Loucy (cell line): ENCODE measurements around the gene TIMM22.

ENCODE experiments used
- EZH2phosphoT487 ChIP-seq: fragments of 200-600 bp; IDR thresholded peaks from 2 replicates; pipeline ENCODE4 v1.6.1; 2018; ENCODE audit warnings: antibody characterized with exemption, mild to moderate bottlenecking, moderate library complexity, borderline replicate concordance
- TF ChIP-seq, protein P1 (sequence below): fragments of 200-600 bp; sonication (generic); conservative IDR thresholded peaks from 2 replicates; pipeline ENCODE4 v1.5.1; 2014; ENCODE audit warnings: mild to moderate bottlenecking, antibody characterized with exemption, low read length

- TF ChIP-seq, protein P1, sequence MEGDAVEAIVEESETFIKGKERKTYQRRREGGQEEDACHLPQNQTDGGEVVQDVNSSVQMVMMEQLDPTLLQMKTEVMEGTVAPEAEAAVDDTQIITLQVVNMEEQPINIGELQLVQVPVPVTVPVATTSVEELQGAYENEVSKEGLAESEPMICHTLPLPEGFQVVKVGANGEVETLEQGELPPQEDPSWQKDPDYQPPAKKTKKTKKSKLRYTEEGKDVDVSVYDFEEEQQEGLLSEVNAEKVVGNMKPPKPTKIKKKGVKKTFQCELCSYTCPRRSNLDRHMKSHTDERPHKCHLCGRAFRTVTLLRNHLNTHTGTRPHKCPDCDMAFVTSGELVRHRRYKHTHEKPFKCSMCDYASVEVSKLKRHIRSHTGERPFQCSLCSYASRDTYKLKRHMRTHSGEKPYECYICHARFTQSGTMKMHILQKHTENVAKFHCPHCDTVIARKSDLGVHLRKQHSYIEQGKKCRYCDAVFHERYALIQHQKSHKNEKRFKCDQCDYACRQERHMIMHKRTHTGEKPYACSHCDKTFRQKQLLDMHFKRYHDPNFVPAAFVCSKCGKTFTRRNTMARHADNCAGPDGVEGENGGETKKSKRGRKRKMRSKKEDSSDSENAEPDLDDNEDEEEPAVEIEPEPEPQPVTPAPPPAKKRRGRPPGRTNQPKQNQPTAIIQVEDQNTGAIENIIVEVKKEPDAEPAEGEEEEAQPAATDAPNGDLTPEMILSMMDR, result no peak
- TF ChIP-seq EZH2phosphoT487, result no peak
Measured at GRCh38 chr17:973053-973452, 23.9 kb upstream of the TIMM22 start.
